GM21360 (cell line): ENCODE results near the gene PLG.
A peak's percentile ranks its signal among the peaks of the same experiment; 100 is the strongest.
"Not testable (repeated sequence)": the region's sequence is repeated elsewhere in the genome, so short reads cannot be mapped to it uniquely, and the experiment has no call there.

ENCODE experiments used
- ATAC-seq: cut with Tn5 transposase; IDR thresholded peaks from one replicate; pipeline ENCODE4 v1.9.1; 2021; ENCODE audit warnings: mild to moderate bottlenecking, moderate library complexity; ENCODE audit not compliant: unreplicated experiment

The PLG gene

DNA sequence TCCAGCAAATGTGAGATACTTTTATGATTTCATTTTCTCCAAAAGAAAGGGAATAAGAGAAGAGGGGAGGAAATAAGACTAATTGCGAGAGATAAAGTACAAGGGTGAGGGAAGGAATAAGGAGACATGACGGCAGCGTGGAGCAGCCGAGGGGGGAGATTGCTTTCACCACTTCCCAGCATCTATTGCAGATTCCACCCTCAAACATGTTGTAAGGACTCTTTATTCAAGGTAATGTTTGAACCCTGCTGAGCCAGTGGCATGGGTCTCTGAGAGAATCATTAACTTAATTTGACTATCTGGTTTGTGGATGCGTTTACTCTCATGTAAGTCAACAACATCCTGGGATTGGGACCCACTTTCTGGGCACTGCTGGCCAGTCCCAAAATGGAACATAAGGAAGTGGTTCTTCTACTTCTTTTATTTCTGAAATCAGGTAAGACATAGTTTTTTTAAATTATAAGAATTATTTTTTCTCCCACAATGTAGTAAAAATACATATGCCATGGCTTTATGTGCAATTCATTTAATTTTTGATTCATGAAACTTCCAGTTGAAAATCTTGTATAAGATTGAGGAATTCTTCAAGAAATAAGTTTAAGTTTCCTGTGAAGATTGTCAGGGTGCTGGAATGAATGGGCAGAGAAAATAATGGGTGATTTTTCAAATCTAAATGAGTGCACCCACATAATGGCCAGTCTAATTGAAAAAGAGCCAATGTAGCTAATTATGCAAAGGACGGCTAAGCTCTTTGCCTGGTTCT, at the start of gene PLG:
Gene PLG, plus strand, starts transcription at position 327 of the 763 bp plus-strand sequence. Its CDS starts 61 bp downstream, at position 388.
- ATAC-seq, result not testable (repeated sequence)

DNA sequence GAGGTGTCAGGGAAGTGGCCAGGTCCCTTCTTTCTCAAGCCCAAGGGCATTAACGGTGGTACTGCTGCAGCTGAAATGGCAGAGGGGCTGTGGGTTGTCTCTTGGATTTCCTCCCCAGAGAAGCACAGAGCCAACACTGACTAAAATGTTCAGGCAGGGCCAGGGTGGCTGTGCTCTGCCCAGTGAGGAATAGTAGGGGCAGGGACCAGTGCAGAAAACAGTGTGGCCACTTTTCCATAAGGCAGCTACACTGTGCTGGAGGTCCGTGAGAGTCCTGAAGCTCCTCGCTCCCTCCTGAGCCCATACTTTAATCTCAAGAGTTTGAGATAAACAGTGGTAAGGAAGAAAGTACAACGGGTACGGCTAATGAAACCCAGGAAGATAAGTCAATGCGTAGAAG, 42.5 kb upstream of the PLG start:
- no peak for ATAC-seq

DNA sequence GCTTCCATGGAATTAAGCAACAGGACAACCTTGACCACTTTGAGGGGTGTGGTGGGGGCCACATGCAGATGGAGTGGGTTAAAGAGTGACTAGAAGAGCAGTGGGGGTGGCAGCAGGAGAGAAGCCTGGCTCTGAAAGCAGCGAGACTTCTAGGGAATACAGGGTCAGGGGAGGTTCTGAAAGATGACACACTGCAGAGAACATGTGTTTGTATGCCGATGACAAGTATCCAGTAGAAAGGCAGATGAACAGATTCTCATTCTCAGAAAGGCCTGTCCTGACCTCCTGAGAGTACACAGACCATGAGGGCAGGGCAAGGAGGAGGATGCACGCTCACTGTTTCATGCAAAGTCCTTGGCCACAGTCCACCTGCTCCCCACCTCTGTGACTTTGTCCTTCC, 40.8 kb upstream of the PLG start:
- ATAC-seq, result no peak

DNA sequence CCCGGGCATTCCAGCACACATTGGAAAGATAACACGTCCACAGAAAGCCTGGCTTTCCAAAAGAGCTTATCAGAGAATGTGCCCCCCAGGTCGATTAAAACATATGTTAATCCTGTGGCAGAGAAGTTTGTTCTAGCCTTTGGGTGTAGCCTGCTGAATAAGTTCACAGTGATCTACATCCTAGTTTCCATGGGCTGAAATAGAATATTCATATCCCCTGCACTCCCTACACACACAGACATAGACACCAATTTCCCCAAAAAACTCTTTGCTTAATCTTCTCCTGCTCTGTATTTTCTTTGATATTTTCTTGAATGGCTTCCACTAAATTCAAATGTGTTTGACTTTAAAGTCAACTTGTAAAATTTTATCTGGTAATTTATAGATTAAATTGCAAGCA, 39.6 kb upstream of the PLG start:
- ATAC-seq, result no peak

DNA sequence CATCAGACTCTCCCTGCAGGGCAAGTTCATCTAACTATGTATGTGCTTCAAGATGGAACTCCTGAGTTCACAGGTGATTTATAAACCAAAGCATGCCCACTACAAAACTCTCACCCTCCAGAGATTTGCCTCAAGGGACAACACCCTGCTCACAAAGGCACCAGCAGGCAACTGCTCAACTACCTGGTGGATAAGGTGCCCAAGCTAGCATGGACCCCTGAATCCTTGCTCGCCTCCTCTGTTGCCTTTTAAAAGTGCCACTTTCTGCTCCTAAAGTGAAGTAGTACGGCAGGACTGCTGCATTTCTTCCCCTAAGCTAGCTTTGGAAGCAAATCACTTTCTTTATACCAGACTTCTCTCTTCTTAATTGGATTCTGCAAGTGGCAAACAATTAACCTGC, 39.2 kb upstream of the PLG start:
- ATAC-seq, result no peak

DNA sequence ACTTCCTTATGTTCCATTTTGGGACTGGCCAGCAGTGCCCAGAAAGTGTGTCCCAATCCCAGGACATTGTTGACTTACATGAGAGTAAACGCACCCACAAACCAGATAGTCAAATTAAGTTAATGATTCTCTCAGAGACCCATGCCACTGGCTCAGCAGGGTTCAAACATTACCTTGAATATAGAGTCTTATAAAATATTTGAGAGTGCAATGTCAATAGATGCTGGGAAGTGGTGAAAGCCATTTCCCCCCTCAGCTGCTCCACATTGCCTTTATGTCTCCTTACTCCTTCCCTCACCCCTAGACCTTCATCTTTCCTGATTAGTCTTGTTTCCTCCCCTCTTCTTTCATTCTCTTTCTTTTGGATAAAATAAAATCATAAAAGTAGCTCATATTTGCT, 37.8 kb upstream of the PLG start, which contains the start of gene LPA:
Gene LPA, minus strand, starts transcription at position 78 of the 400 bp plus-strand sequence. Its CDS starts 61 bp downstream, at position 17.
- ATAC-seq, result not testable (repeated sequence)

DNA sequence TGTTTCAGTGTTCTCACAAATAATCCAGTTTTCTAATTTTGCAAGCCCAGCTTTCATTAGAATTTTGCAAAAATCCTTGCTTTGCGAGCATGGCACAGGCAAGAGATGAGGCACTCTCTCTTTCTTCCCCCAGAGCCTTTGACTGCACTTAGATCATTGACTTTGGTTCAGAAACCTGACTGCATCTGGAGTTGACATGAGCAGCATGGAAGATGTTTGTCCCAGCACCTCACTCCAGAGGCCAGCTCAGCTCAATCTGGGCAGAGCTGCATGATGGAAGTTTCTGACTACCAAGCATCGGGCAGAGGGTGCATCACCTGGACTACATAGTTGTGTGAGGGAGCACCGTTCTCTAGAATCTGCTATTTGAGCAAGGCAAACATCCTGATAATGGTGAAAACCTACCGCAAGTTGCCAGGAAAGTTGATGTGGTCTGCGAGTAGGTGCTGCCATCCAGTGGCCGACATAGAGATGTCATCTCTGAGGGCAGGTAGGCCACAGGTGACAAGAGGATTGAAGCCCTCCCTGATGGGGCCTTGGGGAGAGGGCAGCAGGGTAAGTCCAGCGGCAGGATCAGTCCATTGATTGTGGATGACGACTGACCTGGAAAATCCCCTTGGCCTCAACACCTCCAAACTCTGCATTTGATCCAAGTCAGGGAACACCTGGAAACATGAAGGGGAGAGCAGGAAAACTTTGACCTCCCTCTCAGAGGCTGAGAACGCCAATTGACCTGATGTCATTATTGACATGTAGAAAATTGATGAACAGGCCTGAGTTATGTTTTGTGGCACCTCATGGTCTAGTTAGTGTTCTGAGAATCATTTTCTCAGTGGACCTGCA, 34.2 kb upstream of the PLG start:
- peak; percentile 88 for ATAC-seq

DNA sequence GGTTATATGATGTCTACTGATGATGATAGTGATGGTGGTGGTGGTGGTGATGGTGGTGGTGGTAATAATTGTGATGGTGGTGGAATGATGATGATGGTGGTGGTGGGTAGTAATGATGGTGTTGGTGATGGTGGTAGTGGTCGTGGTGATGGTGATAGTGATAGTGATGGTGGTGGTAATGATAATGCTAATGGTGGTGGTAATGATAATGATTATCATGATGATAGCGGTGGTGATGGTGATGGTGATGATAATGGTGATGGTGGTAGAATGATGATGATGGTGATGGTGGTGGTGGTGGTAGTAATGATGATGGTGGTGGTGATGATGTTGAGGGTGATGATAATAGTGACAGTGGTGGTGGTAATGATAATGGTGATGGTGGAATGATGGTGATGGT, 33.5 kb upstream of the PLG start:
- no peak for ATAC-seq

DNA sequence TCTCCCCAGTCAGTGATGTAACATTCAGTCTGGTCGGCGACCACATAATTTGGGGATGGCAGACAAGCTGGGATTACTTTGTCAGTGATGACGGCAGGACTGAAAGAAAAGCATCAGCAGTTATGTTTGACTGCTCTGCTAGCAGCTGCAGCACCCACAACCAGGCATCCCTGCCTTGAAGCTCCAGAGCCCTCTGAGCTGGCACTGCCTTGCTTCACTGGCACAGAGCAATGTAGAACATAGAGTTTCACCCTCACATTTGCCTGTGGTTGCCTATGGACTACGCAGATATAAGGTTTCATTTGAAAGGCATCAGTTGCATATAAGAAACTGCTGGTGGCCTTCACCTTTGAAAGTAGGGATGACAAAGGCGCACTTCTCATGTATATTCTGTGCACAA, 25.6 kb upstream of the PLG start:
- ATAC-seq, result not testable (repeated sequence)

DNA sequence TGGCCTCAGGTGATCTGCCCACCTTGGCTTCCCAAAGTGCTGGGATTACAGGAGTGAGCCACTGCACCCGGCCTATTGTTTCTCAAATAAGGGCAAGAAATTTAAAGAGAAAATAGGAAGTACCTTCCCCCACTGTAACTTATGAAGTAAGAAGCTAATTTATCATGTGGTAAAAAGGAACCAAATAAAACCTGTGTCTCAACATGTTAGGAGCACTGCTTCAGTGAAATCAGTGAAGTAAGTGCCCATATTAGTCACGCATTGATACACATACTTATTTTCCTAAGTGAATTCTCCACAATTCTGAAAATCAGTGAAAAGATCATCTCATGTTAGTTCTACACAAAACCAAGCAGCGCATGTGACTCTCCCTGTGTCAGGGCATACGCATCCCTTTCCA, 23.8 kb upstream of the PLG start:
- no peak for ATAC-seq

DNA sequence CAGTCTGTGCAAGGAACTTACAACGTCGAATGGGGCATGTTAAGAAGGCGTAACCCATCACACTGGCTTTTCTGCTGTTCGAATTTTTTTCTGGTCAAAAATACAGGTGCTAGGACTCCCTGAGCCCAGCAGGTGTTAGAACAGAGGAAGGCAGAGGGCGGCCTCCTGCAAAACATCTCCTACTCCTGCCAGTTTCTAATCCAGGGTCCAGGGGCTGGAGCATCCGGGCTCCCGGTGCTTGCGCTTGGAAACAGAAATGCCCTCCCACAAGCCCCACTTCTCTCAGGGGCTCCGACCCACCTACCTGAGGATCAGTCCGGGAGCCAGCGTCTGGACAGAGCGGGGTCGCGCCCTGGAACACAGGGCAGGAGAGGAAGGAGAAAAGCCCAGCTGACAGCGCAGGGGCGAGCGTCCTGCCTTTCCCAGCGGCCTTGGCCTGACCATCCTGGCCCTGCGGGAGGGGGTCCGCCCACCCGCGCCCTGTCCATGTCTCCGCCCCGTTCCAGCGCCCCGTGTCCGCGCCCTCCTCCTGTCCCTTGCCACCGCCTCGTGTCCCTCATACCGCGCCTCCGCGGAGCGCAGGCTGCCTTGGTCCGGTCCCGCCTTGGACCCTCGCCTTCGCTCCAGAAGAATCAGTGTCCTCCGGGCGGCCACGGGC, 23.2 kb upstream of the PLG start:
- no peak for ATAC-seq

DNA sequence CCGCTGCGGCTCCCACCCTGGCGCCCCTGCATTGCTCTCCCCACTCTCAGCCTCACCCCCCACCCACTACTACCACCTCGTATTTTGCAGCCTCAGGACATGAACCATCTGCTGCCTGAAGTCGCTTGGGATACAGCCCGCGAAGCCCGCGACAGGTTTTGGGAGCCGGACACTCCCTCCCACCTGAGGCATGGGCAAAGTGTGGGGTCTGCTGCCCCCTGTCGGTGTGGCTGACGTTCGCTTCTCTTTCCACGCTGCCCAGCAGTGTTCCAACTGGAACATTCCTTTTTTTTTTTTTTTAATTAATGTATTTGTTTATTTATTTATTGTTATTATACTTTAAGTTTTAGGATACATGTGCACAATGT, 22.7 kb upstream of the PLG start:
- no peak for ATAC-seq

DNA sequence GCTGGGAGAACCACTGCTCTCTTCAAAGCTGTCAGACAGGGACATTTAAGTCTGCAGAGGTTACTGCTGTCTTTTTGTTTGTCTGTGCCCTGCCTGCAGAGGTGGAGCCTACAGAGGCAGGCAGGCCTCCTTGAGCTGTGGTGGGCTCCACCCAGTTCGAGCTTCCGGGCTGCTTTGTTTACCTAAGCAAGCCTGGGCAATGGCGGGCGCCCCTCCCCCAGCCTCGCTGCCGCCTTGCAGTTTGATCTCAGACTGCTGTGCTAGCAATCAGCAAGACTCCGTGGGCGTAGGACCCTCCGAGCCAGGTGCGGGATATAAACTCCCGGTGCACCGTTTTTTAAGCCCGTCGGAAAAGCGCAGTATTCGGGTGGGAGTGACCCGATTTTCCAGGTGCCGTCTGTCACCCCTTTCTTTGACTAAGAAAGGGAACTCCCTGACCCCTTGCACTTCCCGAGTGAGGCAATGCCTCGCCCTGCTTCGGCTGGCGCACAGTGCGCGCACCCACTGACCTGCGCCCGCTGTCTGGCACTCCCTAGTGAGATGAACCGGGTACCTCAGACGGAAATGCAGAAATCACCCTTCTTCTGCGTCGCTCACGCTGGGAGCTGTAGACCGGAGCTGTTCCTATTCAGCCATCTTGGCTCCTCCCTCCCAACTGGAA, 16.8 kb upstream of the PLG start:
- ATAC-seq, result not testable (repeated sequence)

DNA sequence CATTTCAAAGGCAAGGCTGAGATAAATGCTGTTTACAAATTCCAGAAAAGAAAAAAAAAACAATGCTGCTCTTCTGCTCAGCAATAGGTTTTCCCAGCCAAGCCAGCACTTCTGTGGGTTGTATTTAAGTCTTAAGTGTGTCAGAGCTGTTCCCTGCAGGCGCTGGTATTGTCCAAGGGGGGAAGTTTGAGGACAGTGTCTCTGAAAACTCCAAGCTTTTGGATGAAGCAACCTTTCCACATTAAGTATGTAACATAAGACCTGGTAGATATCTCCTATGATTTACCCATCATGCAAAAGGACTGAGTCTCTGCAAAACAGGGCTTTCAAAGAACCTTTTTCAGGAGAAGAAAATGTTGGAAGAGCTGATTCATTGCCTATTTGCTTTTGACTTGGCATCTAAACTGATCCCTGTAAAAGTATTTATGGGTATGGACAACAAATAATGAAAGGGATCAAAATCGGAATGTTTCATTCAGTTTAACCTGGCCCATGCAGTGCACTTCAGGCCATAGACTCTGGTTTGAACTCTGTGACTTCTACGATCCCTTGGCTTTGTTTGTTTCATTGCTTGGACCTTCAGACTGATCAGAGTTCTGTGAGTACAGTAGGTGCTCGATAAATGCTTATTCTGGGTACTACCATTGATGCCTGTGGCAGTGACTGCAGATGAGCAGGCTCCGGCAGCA, 16.1 kb upstream of the PLG start:
- no peak for ATAC-seq

DNA sequence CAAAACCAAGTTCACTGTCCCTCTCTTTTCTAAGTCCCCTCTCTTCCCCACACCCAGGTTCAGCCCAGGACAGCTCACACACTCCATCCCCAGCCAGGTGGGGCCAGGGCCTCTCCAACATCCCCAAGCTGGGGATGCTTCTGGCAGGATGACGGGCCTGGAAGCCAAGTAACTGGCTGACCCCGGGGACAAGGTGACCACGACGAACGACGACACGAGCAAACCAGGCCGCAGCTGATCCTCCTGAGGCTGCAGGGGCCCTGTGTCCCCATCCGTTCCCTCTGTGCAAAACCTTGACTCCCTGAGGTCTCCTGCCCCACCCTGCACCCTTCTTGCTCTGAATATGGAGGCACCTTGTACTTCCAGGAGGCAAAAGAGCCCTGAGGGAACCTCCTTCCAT, 11.6 kb upstream of the PLG start:
- no peak for ATAC-seq

DNA sequence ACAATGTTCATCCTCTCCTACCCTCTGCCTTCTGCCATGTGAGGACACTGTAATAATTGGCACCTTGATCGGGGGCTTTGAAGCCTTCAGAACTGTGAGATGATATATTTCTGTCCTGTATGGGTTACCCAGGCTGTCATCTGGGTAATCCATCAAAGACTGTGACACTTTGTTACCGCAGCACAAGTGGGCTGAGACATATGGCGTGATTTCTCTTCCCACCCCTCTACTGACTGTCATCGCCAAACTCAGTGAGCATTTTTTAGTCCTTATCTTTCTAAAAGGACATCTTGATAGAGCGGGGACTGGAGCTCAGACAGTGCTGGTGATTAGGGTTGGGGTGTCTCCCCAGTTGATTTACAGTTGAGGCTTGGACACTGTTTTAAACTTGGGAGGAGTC, 10.4 kb upstream of the PLG start:
- ATAC-seq, result no peak

DNA sequence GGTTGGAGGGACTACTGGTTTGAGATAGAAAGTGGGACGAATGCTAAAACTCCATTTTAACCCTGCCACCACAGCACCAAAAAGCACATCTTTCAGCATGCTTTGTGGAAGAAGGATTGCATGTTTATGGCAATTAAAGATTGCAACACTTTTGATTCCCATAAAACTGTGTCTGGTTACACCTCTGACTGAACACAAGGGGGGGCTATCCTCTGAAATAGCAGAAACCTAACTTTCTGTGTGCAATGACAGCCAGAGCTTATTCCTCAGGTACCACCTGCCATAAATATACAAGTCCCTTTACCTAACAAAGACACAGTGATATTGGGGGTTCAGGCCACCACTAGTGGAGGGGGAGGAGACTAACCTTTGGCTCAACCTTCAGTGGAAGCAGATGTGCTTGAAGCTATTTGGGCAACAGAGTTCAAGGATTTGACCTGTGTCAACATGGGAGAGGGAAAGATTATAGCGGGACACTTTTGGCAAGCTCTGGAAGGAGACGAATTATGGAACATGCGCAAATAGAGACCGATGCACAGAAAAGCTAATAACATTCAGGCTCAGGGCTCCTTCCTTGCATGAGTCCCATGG, 9.6 kb upstream of the PLG start:
- ATAC-seq, result no peak

DNA sequence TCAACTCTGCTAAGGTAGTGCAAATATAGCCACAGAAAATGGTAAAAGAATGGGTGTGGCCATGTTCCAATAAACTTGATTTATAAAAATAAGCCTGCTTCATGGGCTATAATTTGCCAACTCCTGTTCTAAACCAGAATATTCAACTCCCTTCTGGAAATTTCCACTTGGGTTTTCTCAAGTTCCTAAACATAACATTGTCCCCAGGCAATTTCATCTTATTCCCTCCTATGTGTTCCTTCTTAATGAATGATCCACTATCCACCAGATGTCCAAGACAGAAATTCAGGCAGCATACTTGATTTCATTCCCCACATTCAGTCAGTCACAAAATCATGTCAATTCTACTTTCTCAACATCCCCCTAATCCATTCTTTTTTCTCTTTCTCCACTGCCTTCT, 7.0 kb upstream of the PLG start:
- not testable (repeated sequence) for ATAC-seq

DNA sequence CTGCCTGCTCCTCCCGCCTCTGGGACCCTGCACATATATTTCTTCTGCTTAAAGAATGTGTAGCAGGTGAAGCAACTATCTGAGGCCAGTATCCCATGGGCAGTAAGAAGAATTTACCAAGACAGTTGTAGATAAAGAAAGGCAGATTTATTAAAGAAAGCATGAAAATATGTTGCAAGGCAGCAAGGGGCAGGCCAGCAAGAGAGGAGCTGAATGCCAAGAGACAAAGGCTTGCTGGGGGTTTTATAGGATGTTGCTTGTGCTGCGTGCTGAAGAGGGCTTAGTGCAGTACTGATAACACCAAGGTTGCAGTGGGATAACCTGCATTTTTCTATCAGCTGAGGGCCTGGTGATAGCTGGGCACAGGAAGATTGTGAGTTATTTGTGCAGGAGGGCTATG, 6.4 kb upstream of the PLG start:
- not testable (repeated sequence) for ATAC-seq

DNA sequence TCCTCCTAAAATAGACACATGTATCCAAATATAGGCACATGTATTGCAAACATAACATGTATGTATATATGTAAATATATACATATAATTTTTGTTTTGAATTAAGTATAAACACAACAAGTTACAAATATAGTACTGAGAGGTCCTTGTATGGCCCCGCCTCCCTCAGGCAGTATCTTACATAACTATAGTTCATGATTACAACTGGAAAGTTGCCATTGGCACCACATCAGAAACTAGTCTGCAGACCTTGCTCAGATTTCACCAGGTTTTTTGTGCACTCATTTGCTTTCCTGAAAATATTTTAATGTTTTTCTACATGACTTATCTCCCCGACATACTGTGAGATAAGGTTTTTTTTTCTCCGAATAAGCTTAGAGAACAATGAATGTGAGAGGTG, 5.2 kb upstream of the PLG start:
- not testable (repeated sequence) for ATAC-seq
